PC-3 (cell line): ENCODE data around the gene R3HDM2. TPM values are rescaled to one million over a fixed set of nuclear protein-coding genes. Genes with fewer than 3 reads are reported as not detected.
A peak's percentile ranks its signal among the peaks of the same experiment; 100 is the strongest.

Experiments used
- ATAC-seq: fragments of 200-7000 bp; cut with Tn5 transposase; 2 replicates; pipeline ENCODE4 v1.9.1; 2020; ENCODE audit warnings: mild to moderate bottlenecking, moderate library complexity
- BruUV-seq: library from RNA; stranded (reverse); fragments of 400-500 nt; replicated peaks from 2 replicates; lab custom pipeline; 2021; lab: Mats Ljungman, UMichigan
- CTCF ChIA-PET: fragments of 300-600 bp; sonication (Branson Sonifier 250); formaldehyde crosslinking; loops from one replicate; lab custom pipeline; 2022; ENCODE audit warnings: antibody characterized with exemption; lab: Charles Lee
- POLR2A ChIA-PET: fragments of 300-600 bp; sonication (Branson Sonifier 250); formaldehyde crosslinking; loops from one replicate; lab custom pipeline; 2022; ENCODE audit warnings: antibody characterized with exemption; ENCODE audit not compliant: unreplicated experiment; lab: Charles Lee
- DNase-seq: peaks from one replicate; pipeline ENCODE4 v3.0.0-alpha.2; 2015
- H2AFZ ChIP-seq: fragments of 300-600 bp; sonication (generic); 2 replicates; pipeline ENCODE4 v1.6.0; 2016; ENCODE audit warnings: antibody characterized with exemption, low read length
- H3F3A ChIP-seq: fragments of 300-600 bp; sonication (generic); one replicate; pipeline ENCODE4 v1.6.0; 2017; ENCODE audit warnings: antibody characterized with exemption, low read length, control low read depth, mild to moderate bottlenecking; ENCODE audit not compliant: unreplicated experiment
- H3K27ac ChIP-seq: fragments of 300-600 bp; sonication (generic); 2 replicates; pipeline ENCODE4 v1.5.1; 2016; ENCODE audit warnings: mild to moderate bottlenecking, low read length
- H3K27me3 ChIP-seq: fragments of 300-600 bp; sonication (generic); 2 replicates; pipeline ENCODE4 v1.6.1; 2016; ENCODE audit warnings: low read length, mixed read lengths
- H3K36me3 ChIP-seq: fragments of 300-600 bp; sonication (generic); 2 replicates; pipeline ENCODE4 v1.6.1; 2016; ENCODE audit warnings: low read depth, mixed run types, low read length, mixed read lengths
- H3K4me1 ChIP-seq: fragments of 300-600 bp; sonication (generic); 2 replicates; pipeline ENCODE4 v1.5.1; 2016; ENCODE audit warnings: low read length; ENCODE audit not compliant: insufficient read depth
- H3K4me2 ChIP-seq: fragments of 300-600 bp; sonication (generic); 2 replicates; pipeline ENCODE4 v1.6.0; 2016; ENCODE audit warnings: low read length
- H3K4me3 ChIP-seq: fragments of 300-600 bp; sonication (generic); 2 replicates; pipeline ENCODE4 v1.5.1; 2016; ENCODE audit warnings: mild to moderate bottlenecking, low read length, mixed read lengths
- H3K79me2 ChIP-seq: fragments of 300-600 bp; sonication (generic); 2 replicates; pipeline ENCODE4 v1.6.1; 2017; ENCODE audit warnings: low read length, mixed read lengths
- H3K9ac ChIP-seq: fragments of 300-600 bp; sonication (generic); 2 replicates; pipeline ENCODE4 v1.6.0; 2016; ENCODE audit warnings: mild to moderate bottlenecking, low read length
- H3K9me2 ChIP-seq: fragments of 300-600 bp; sonication (generic); replicated peaks from 2 replicates; pipeline ENCODE4 v1.6.1; 2016; ENCODE audit warnings: mixed run types, low read length, mixed read lengths
- H3K9me3 ChIP-seq: fragments of 300-600 bp; sonication (generic); 2 replicates; pipeline ENCODE4 v1.6.1; 2016; ENCODE audit warnings: low read length, mixed read lengths
- H4K20me1 ChIP-seq: fragments of 300-600 bp; sonication (generic); 2 replicates; pipeline ENCODE4 v1.6.1; 2016; ENCODE audit warnings: low read length, mixed read lengths
- EZH2 ChIP-seq: fragments of 300-600 bp; sonication (generic); IDR thresholded peaks from one replicate; pipeline ENCODE4 v1.6.1; 2017; ENCODE audit warnings: antibody characterized with exemption, mild to moderate bottlenecking, low read length; ENCODE audit not compliant: unreplicated experiment
- EZH2phosphoT487 ChIP-seq: fragments of 300-600 bp; sonication (generic); IDR thresholded peaks from 2 replicates; pipeline ENCODE4 v1.6.1; 2018; ENCODE audit warnings: mild to moderate bottlenecking, antibody characterized with exemption, low read length, borderline replicate concordance
- intact Hi-C: fragments of 100-400 bp; cut with micrococcal nuclease; formaldehyde crosslinking; loops from 2 replicates; pipeline ENCODE4 v1.9.0; 2023
- total RNA-seq: library from RNA; depleted of rRNA; stranded (reverse); fragments of >200 nt; gene quantifications from 2 replicates; pipeline ENCODE4 v1.2.3, GENCODE V29; 2014
- TF ChIP-seq, protein P1 (sequence below): fragments of 300-600 bp; sonication (generic); conservative IDR thresholded peaks from 2 replicates; pipeline ENCODE4 v1.5.1; 2017; ENCODE audit warnings: antibody characterized with exemption, low read depth, mild to moderate bottlenecking, low read length

Gene R3HDM2
- total RNA-seq, 1 experiment from 2014 or later, result 14.0 TPM

DNA sequence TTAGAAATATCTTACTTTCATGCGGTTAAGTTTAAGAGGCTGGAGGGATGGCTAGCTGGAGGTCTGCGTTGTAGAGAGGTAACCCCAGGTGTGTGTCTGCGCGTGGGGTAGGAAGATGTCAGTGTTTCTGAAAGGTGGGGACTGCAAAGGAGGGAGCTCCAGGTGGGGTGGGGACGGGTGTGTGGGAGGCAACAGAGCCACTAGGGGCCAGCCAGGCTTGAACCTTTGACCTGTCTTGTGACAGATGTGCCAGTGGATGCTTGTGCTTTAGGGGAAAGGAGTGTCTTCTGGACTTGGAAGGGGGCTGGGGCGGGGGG lies 29.6 kb upstream of the R3HDM2 start:
- Histone ChIP-seq H4K20me1 (no peaks in the 10 kb centered on the region), H3K36me3 (no peaks in the 10 kb centered on the region), H3K79me2 (no peaks in the 10 kb centered on the region), H3K4me3 (peak overlapping the region; percentile 78), H3K27ac (no peak overlapping the region), H3K9me3 (no peaks in the 10 kb centered on the region), H3K9me2 (no peaks in the 10 kb centered on the region), H3K4me1 (peaks cover 11% of the 10 kb centered on the region; the same call in 1 of the 2 replicates), H3F3A (no peaks in the 10 kb centered on the region), H3K9ac (no peak overlapping the region), H2AFZ (peak overlapping the region; percentile 43; the same call in 1 of the 2 replicates), H3K27me3 (peaks cover 21% of the 10 kb centered on the region), H3K4me2 (peak overlapping the region; percentile 97)
- ChIA-PET POLR2A (no interaction called here), CTCF (no interaction called here)
- TF ChIP-seq, protein P1, sequence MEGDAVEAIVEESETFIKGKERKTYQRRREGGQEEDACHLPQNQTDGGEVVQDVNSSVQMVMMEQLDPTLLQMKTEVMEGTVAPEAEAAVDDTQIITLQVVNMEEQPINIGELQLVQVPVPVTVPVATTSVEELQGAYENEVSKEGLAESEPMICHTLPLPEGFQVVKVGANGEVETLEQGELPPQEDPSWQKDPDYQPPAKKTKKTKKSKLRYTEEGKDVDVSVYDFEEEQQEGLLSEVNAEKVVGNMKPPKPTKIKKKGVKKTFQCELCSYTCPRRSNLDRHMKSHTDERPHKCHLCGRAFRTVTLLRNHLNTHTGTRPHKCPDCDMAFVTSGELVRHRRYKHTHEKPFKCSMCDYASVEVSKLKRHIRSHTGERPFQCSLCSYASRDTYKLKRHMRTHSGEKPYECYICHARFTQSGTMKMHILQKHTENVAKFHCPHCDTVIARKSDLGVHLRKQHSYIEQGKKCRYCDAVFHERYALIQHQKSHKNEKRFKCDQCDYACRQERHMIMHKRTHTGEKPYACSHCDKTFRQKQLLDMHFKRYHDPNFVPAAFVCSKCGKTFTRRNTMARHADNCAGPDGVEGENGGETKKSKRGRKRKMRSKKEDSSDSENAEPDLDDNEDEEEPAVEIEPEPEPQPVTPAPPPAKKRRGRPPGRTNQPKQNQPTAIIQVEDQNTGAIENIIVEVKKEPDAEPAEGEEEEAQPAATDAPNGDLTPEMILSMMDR, result no peak
- no peak for TF ChIP-seq EZH2phosphoT487
- no peak for TF ChIP-seq EZH2
- ATAC-seq (no peak), DNase-seq (no peak)
- no TSS peak for BruUV-seq
- intact Hi-C loops, result no loop called here

DNA sequence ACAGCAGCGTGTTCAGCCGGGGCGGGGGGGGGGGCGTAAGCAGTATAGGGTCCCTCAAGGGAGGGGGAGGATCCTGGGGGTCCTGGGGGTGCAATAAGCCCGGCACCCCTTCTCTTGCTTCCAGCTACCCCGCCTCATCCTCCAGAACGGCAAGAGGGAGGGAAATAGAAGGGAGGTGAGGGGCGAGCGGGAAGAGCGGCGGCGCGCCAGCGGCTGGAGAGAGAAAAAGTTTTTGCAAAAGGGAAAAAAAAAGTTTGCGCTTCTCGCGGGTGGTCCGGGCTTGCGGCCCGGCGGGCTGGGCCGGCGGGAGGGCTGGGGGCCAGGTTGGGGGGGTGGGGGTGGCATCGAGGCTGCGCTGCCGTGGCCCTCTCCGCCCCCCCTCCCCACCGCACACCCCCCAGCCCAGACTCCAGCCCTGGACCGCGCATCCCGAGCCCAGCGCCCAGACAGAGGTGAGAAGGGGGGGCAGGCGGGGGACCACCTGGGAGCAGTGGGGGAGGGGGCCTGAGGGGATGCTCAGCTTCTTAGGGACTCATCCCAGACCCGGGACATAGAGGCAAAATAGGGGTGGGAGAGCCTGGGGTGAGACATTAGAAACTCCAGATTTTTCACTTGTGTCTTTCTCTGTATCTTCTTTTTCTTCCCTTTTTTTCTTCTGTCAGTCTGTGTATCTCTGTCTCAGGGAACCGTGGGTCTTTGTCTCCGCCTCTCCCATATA lies 29.1 kb upstream of the R3HDM2 start, which contains the start of gene GLI1:
TSS of gene GLI1 (plus strand) at position 36 of the 718 bp plus-strand sequence. CDS start 3,907 bp downstream, outside the sequence.
- ATAC-seq, result peak; percentile 0; the same call in 1 of the 2 replicates
- POLR2A ChIA-PET, result no interaction called here
- no TSS peak for BruUV-seq

More for the DNA sequence above, 29.1 kb upstream of the R3HDM2 start, which contains the start of gene GLI1:
- peak within 1 kb of the TSS; percentile 45; the same call in 1 of the 2 replicates for H3K9ac ChIP-seq
- H3K4me1 ChIP-seq, result peaks cover 11% of the 10 kb centered on the region; the same call in 1 of the 2 replicates
- no peak for DNase-seq
- peaks cover 16% of the 10 kb centered on the region; the same call in 1 of the 2 replicates for H3K27me3 ChIP-seq
- H2AFZ ChIP-seq, result peak within 1 kb of the TSS; percentile 99
- H3F3A ChIP-seq, result no peaks in the 10 kb centered on the region
- peak within 1 kb of the TSS; percentile 78 for H3K4me3 ChIP-seq
- TF ChIP-seq EZH2, result no peak
- TF ChIP-seq, protein P1, result no peak
- TF ChIP-seq EZH2phosphoT487, result no peak
- intact Hi-C loops, result no loop called here
- peak within 1 kb of the TSS; percentile 97 for H3K4me2 ChIP-seq
- no peaks in the 10 kb centered on the region for H3K36me3 ChIP-seq
- H3K27ac ChIP-seq, result no peak within 1 kb of the TSS
- H3K9me3 ChIP-seq, result no peaks in the 10 kb centered on the region
- H3K9me2 ChIP-seq, result no peaks in the 10 kb centered on the region
- CTCF ChIA-PET, result interaction anchor here (0.6 to 1.2 kb wide), 5 partner anchors 10 to 159 kb away, joined by 3 to 9 read pairs (median 3); no protein-coding TSS in a partner anchor
- H3K79me2 ChIP-seq, result no peaks in the 10 kb centered on the region
- no peaks in the 10 kb centered on the region for H4K20me1 ChIP-seq
